Small intestine (tissue), 7 donors: Measurements from ENCODE around the gene OSBPL5. TPM values are rescaled to one million over a fixed set of nuclear protein-coding genes. Genes with fewer than 3 reads are reported as not detected.

Experiments
- DNase-seq, 2 donors: peaks; one replicate each; pipeline versions ENCODE4 v3.0.0 to v3.0.0-alpha.2; 2013
- FAIRE-seq: peaks from 2 replicates; lab custom pipeline; 2012; peaks lifted over from hg19 to GRCh38; lab: Jason Lieb, UNC
- H3K27ac ChIP-seq, 3 donors: one replicate each; pipeline ENCODE4 v1.5.1; 2013; ENCODE audit warnings: low read length in 2 of 3, mild to moderate bottlenecking in 2 of 3, control low read depth in 1 of 3, inconsistent platforms in 1 of 3, low read depth in 1 of 3, moderate library complexity in 1 of 3
- H3K27me3 ChIP-seq, 3 donors: one replicate each; pipeline ENCODE4 v1.6.1; 2013; ENCODE audit warnings: low read length in 3 of 3, inconsistent platforms in 1 of 3; ENCODE audit not compliant: control insufficient read depth in 3 of 3, insufficient read depth in 3 of 3
- H3K36me3 ChIP-seq, 3 donors: one replicate each; pipeline ENCODE4 v1.6.1; 2013; ENCODE audit warnings: low read length in 3 of 3, inconsistent platforms in 1 of 3, low read depth in 1 of 3, mild to moderate bottlenecking in 1 of 3, moderate library complexity in 1 of 3; ENCODE audit not compliant: control insufficient read depth in 3 of 3, insufficient read depth in 2 of 3
- H3K4me1 ChIP-seq, 3 donors: one replicate each; pipeline ENCODE4 v1.6.1; 2013; ENCODE audit warnings: low read length in 2 of 3, inconsistent platforms in 1 of 3, low read depth in 1 of 3, mild to moderate bottlenecking in 1 of 3, moderate library complexity in 1 of 3; ENCODE audit not compliant: control insufficient read depth in 3 of 3, insufficient read depth in 2 of 3
- H3K4me3 ChIP-seq, 3 donors: one replicate each; pipeline ENCODE4 v1.5.1; 2013; ENCODE audit warnings: low read length in 3 of 3, control low read depth in 1 of 3, inconsistent platforms in 1 of 3, low read depth in 1 of 3, mild to moderate bottlenecking in 1 of 3, moderate library complexity in 1 of 3
- H3K9me3 ChIP-seq, 2 donors: one replicate each; pipeline ENCODE4 v1.6.1; 2013; ENCODE audit warnings: low read depth in 1 of 2, low read length in 1 of 2; ENCODE audit not compliant: control insufficient read depth in 2 of 2, insufficient read depth in 1 of 2
- WGBS, 3 donors: extraction: QIAGEN DNeasy Blood & Tissue Kit; methylation state at CpG; one replicate each; pipeline ENCODE4 v1.1.7; 2013; 5-methylcytosine and 5-hydroxymethylcytosine counted together
- polyA plus RNA-seq, 4 donors: library from polyadenylated mRNA; stranded (reverse) in 3 of 4; unstranded in 1 of 4; fragments of 200-250 nt in 3 of 4; fragments of 120-200 nt in 1 of 4; gene quantifications; one replicate each; pipeline versions ENCODE4 v1.2.1 to v1.2.3, GENCODE V29; 2013
- donor health status: healthy with polysubstance abuse.
- donor health status: control.
- donor health status: control.
- donor health status: Bipolar disorder and iron deficiency.
- donor health status: healthy.

OSBPL5 gene
- polyA plus RNA-seq, 4 donors, result 1.6 to 16.3 (median 7.9) TPM

GRCh38 chr11:3124821-3125220 is 40.3 kb downstream of the OSBPL5 start:
- H3K4me3 ChIP-seq, result no peak overlapping the region
- H3K27me3 ChIP-seq, result no peaks in the 10 kb centered on the region
- H3K27ac ChIP-seq, result no peak overlapping the region
- no peaks in the 10 kb centered on the region for H3K4me1 ChIP-seq
- DNase-seq (no peak), FAIRE-seq (no peak)
- H3K9me3 ChIP-seq, result no peaks in the 10 kb centered on the region
- H3K36me3 ChIP-seq, result peaks cover 0 to 82% (median 0%) of the 10 kb centered on the region in 3 donors
- WGBS, 3 donors, result 81 to 86% (median 81%) methylated on average over 3 of the region's 3 CpGs

- no peak overlapping the region for H3K27ac ChIP-seq
- FAIRE-seq, result no peak
- no peak overlapping the region for H3K4me3 ChIP-seq
- DNase-seq, result peak in 1 of 2 donors; percentile 9
- H3K9me3 ChIP-seq, result no peaks in the 10 kb centered on the region
- H3K4me1 ChIP-seq, result no peaks in the 10 kb centered on the region
- WGBS, 3 donors, result 75 to 80% (median 80%) methylated on average over 19 of the region's 19 CpGs
- no peaks in the 10 kb centered on the region for H3K27me3 ChIP-seq
- peaks cover 0 to 89% (median 0%) of the 10 kb centered on the region in 3 donors for H3K36me3 ChIP-seq
Observed at GRCh38 chr11:3123761-3124733, 41.1 kb downstream of the OSBPL5 start.

GRCh38 chr11:3123305-3123704 is 41.8 kb downstream of the OSBPL5 start:
- Histone ChIP-seq H3K4me1 (no peaks in the 10 kb centered on the region), H3K27ac (no peak overlapping the region), H3K4me3 (no peak overlapping the region), H3K27me3 (no peaks in the 10 kb centered on the region), H3K9me3 (no peaks in the 10 kb centered on the region), H3K36me3 (peaks cover 0 to 83% (median 0%) of the 10 kb centered on the region in 3 donors)
- WGBS, 3 donors, result 39 to 80% (median 64%) methylated on average over 19 of the region's 19 CpGs
- FAIRE-seq (no peak), DNase-seq (peak in 1 of 2 donors; percentile 33)

DNA sequence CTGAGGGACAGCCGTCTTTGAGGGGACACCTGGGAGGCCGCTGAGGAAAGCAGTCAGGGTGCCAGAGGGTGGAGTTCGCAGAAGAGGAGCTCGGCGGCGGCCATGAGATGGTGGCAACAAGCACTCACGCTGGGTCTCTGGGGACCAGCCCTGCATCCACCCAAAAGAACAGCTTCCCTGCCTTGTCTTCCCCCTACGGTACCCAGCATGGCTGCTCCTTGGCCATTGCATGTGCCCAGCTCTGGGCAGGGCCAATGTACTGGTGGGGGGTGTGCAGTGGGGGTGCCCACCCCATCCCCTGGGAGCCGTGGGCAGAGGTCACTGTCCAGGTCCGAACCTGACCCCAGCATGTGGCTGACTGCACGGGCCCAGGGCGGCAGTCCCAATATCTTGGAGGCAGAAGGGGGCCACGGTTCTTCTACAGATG is 42.3 kb downstream of the OSBPL5 start:
- Histone ChIP-seq H3K27me3 (no peaks in the 10 kb centered on the region), H3K4me1 (no peaks in the 10 kb centered on the region), H3K9me3 (no peaks in the 10 kb centered on the region), H3K36me3 (peaks cover 0 to 79% (median 0%) of the 10 kb centered on the region in 3 donors), H3K4me3 (no peak overlapping the region), H3K27ac (no peak overlapping the region)
- 88 to 92% (median 92%) methylated on average over 11 to 13 of the region's 13 CpGs for WGBS, 3 donors
- FAIRE-seq (no peak), DNase-seq (no peak)

DNA sequence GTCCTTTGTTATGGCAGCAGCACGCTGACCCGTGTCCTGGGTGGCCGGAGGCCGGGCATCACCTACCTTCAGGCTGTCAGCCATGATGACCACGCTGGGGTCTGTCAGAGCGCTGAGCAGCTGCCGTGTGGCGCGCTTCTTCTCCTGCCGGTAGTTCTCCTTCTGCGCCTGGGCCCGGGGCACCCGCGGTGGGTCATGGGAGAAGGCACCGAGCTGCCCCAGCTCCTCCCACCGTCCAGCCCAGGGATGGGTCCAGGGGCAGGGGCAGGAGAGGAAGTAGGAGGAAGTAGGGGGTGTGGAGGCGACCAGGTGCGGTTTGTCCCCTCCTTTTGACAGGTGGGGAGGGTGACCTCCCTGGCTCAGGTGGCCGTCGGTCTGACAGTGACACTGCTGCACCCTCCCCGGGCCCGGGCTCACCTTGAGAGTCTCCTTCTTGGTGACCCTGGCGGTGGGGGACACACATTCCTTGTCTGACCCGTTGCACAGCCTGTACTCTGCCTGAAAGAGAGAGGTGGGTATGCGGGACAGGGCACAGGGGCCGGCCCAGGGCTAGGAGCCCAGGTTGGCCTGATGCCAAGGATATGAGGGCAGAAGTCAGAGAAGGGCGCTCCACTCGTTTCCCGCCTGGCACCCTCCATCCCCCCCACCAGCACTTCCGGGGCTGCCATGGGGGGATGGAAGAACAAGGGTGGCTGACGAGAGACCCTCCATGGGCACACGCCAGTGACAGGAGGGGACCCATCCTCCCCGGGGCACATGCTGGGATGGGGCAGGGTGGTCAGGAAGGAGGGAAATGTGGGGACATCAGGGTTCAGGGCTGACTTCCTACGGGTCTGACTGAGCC is 43.0 kb downstream of the OSBPL5 start:
- H3K27ac ChIP-seq, result no peak overlapping the region
- H3K4me1 ChIP-seq, result no peaks in the 10 kb centered on the region
- whole genome bisulfite sequencing, 3 donors, result 89 to 90% (median 90%) methylated on average over 31 to 34 of the region's 34 CpGs
- H3K27me3 ChIP-seq, result no peaks in the 10 kb centered on the region
- no peak overlapping the region for H3K4me3 ChIP-seq
- H3K36me3 ChIP-seq, result peaks cover 0 to 73% (median 0%) of the 10 kb centered on the region in 3 donors
- H3K9me3 ChIP-seq, result no peaks in the 10 kb centered on the region
- no peak for FAIRE-seq
- DNase-seq, result no peak

DNA sequence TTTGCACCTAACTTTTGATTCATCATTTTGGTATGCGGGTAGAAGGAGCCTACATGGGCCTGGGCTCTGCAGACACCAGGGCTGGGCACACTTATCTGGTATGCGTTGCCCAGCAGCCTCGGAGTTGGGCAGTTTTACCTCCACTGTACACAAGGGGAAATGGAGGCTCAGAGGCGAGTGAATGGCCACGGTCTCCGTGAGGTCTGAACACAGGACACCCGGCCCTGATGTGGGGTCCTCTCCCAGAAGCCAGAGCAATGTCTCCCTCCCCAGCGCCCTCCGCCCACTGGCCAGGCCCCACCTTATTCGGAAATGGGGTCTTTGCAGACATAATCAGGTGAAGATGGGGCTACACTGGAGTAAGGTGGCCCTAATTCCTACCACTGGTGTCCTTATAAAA is 43.7 kb downstream of the OSBPL5 start:
- no peak overlapping the region for H3K4me3 ChIP-seq
- H3K9me3 ChIP-seq, result no peaks in the 10 kb centered on the region
- H3K36me3 ChIP-seq, result peaks cover 0 to 65% (median 0%) of the 10 kb centered on the region in 3 donors
- no peaks in the 10 kb centered on the region for H3K4me1 ChIP-seq
- DNase-seq (no peak), FAIRE-seq (no peak)
- WGBS, 3 donors, result 93 to 96% (median 94%) methylated on average over 10 of the region's 10 CpGs
- no peak overlapping the region for H3K27ac ChIP-seq
- H3K27me3 ChIP-seq, result no peaks in the 10 kb centered on the region

DNA sequence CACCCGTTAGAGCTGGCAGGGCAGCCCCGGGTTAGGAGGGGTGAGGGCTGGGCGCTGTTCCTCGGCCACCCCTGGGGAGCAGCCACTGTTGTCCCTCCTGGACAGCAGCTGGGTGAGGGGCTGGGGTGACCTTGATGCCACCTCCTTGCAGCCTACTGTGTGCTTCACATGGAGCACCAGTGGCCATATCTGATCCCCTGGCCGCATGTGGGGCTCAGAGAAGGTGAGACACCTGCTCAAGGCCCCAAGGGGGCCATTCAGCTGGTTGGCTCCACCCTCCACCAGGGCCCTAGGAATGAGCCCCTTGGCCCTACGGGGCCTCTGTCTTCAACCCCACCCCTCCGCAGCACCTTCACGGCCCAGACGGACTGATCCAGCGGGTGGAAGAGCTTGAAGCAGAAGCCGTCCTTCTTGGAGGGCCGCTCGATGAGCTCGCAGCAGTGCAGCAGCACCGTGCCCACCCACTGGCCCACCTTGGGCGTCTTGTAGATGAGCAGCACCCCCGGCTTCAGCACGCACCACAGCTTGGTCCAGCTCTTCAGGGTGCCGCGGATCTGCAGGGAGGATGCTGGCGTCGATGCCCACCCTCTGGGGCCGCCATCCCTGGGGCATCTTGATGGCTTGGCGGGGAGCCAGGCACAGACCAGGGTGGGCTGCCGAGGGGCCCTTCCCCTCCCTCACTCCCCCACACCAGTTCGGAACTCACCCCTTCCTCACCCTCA is 44.9 kb downstream of the OSBPL5 start:
- Histone ChIP-seq H3K27me3 (no peaks in the 10 kb centered on the region), H3K4me1 (no peaks in the 10 kb centered on the region), H3K9me3 (no peaks in the 10 kb centered on the region), H3K36me3 (peaks cover 0 to 57% (median 0%) of the 10 kb centered on the region in 3 donors), H3K4me3 (no peak overlapping the region), H3K27ac (no peak overlapping the region)
- DNase-seq (no peak), FAIRE-seq (no peak)
- 93 to 95% (median 95%) methylated on average over 22 to 26 of the region's 26 CpGs for WGBS, 3 donors
